Right forelimb (tissue), 1 donor: ENCODE data around the gene EXOC7.

ENCODE experiments used
- DNase-seq: peaks from one replicate; pipeline ENCODE4 v3.0.0-alpha.2; 2018

EXOC7 gene

GRCh38 chr17:76119409-76120371 is 16.1 kb upstream of the EXOC7 start:
- DNase-seq, result no peak

GRCh38 chr17:76115138-76115754 is 11.7 kb upstream of the EXOC7 start:
- no peak for DNase-seq

- no peak for DNase-seq
Observed at GRCh38 chr17:76111956-76112355, 8.4 kb upstream of the EXOC7 start.

GRCh38 chr17:76107509-76107908 is 3.9 kb upstream of the EXOC7 start:
- DNase-seq, result no peak

DNA sequence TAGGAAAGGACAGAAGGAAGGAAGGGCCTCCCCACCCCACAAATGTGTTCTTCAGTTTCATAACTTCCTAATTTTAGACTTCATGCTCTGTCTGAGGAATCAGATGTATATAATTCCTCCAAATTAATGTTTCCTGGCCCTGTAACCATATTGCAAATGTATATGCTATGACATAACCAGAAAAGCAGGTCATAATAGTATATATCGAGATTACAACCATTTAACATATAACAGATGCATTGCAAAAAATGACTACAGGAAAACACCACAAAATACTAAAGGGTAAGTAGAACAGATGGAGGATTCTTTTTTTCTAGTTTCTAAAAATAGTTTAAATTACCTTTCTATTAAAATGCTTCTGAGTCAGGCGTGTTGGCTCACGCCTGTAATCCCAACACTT is 3.1 kb upstream of the EXOC7 start:
- no peak for DNase-seq

DNA sequence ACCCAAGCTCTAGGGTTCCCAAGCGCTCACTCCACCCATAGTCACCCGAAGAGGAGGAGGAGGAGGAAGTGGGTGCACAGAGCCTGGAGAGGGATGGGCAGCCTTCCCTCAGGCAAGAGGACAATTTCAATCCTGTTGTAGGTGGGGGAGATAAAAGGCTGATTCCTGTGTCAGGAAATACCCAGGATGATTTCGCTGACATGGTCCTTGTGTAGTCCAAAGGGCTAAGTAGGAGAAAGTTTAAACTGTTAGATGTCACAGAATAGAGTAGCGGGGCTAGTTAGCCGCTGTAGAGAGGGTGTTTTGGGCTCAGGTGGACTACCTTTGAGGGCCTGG is 1.3 kb upstream of the EXOC7 start:
- DNase-seq, result no peak

- no peak for DNase-seq
Observed at GRCh38 chr17:76104140-76104895, 731 bp upstream of the EXOC7 start.

GRCh38 chr17:76102944-76103273 is 678 bp downstream of the EXOC7 start:
- DNase-seq, result no peak

DNA sequence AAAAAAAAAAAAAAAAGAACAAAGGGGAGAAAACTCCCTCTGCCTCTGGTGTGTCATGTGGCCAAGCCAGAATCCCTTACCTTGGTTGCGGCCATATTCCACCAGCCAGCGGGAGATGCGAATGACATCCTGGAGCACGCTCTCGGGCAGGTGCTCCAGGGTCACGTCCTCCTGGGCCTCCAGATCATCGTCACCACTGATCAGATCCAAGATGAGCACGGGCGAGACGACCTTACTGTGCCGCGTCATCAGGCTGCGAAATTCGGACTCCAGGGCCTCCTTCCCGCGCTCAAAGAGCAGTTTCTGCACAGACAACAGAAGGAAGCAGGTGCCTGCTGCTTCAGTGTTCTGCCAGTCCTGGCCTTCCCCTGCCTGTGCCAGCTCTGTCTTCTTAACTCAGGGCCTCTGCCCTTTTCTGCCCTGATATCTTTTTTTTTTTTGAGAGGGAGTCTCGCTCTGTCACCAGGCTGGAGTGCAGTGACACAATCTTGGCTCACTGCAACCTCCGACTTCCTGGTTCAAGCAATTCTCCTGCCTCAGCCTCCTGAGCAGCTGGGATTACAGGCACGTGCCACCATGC is 5.8 kb downstream of the EXOC7 start:
- no peak for DNase-seq

DNA sequence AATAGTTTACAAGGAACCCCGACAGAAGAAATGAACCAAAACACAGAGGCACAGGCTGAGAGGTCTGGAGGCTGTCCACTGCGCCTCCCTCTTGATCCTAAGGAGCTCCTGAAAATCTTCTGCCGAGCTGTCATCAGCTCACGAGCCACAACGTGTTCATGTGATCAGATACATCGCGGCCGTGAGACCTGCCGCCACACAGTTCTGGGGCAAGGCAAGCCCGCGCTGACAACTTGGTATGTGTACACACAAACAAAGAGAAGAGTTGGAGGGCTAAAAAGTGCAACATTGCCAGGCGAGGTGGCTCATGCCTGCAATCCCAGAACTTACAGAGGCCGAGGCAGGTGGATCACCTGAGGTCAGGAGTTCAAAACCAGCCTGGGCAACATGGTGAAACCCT is 7.6 kb downstream of the EXOC7 start:
- no peak for DNase-seq

GRCh38 chr17:76094046-76094445 is 9.5 kb downstream of the EXOC7 start:
- no peak for DNase-seq

GRCh38 chr17:76092526-76093413 is 10.8 kb downstream of the EXOC7 start:
- DNase-seq, result no peak

DNA sequence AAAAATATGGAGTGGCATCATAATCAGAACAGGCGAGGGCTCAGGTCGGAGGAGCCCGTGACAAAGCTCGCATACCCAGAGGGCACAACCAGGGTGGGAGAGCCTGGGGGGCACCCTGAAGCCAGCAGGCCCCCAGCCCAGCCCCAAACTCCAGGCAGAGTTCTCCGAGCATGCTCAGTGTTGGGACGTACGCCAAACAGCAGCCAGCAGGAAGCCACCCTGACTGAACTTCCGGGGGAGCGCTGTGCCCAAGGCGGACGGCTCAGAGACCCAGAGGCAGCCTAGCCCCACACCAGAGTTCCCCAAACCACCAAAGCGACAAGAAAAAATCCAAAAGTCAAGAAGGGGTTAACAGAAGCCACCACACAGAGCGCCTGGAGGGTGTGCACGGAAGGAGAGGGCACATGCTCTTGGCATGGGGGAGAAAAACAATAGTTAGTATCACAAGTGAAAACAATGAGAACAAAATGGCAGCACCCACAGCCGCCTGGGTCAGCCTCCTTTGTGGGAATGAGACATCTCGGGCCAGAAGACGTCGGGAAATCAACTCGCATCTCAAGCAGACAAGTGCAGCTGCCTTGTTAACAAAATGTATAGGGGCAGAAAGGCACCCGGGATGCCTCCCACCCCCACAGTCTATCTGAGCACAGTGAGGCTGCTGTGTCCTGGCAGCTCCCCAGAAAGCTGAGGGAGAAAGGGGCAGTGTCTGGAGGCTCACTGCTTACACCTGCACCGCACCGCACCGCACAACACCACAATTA is 11.9 kb downstream of the EXOC7 start:
- no peak for DNase-seq

GRCh38 chr17:76090517-76091129 is 13.0 kb downstream of the EXOC7 start:
- no peak for DNase-seq

DNA sequence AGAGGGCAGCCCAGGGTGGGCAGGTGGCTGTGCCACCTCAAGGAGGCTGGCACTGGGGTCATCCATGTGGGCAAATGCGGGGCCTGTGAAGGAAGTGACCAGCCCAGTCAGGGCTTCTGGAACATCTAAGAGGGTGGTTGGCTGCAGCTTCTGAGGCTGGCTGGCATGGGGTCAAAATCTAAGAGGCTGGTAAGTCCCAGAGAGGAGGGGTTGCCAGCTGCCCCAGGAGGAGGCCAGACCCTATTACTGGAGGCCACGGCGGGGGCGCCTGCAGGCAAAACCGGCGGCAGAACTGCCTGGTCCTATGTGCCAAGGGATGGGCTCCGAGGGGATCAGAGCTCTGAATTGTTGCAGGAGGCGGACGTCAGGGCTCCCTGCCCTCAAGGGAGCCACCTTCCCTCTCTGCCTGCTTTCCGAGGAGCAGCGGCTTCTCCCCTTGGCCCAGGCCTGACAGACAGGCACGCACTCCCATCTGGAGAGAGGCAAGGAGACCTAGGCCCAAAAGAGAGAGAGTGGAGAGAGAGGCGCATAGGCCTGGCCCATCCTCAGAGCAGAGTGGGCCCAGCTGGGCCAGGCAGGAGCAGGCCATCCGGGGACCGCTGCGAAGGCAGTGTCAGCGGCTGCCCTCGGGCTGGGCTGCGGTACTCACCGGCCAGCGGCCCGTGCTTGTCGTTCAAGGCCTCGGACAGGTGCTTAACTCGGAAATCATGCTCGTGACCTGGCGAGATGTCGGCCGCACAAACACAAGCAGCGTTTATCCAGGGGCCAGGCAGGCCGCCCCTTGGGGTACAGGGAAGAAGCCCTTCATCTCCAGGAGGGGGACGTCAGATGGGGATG is 13.7 kb downstream of the EXOC7 start:
- no peak for DNase-seq

DNA sequence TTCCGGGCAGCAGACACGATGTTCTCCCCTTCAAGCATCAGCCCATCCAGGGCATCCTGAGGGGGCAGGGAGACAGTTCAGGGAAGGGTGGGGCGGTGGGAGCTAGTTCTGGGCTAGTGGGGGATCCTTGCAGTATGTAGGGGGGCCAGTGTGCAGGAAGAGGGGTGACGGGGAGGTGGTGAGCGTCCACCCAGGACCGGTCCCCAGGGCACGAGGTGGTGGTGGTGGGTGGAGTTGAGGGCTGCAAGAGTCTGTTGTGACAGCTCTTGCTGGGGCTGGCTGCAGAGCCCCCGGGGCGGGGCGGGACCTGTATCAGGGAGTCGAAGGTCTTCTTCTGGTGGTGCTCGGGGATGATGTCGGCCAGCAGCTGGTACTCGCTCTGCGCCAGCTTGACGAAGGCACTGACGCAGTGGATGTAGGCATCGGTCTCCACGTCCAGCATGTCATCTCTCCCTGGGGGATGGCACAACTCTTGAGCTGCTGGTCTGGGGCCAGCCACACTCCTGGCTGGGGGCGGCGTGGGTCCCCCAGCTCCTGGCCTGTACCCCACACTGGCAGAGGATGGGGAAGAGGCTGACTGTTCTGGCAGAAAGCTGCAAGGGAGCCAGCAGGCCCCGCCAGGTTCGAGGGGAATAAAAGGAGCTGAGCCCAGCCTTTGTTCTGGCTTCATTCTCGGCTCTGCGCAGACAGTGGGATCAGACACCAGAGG is 14.6 kb downstream of the EXOC7 start:
- DNase-seq, result no peak

DNA sequence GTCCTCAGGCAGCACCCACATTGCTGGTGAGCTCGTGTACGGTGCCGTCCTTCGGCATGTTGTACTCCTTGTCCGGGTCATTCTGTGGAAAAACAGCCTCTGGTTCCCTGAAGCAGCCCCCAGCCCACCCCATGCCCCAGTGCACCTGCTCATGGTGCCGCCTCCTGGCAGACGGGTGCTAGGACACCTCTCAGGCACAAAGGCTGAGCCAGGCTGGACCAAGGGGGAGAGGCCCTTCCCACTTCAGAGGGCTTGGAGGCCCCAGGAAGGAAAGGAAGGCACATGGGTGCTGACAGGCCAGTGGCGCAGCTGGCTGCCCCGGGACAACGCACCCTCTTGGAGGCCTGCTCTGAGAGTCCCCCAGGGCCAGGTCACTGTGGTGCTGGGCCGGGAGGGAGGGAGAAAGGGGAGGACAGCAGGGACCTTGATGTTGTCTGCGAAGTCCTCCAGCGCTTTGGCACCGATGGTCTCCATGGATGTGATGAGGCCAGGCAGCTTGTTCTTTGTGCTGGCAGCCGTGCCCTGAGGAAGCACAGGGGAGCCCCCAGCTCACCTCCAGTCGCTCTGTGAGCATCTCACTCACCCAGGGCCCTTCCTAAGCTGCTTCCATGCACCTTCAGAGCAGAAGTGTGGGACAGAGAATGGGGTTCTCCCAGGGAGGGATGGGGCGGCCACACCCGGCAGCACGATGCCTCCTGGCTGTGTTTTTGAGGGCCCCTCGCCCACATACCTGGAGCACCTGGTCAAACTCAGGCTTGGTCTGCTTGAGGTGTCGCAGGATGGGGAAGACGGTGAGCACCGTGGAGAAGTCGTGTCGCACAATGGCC is 15.3 kb downstream of the EXOC7 start:
- no peak for DNase-seq

- DNase-seq, result no peak
Observed at GRCh38 chr17:76087531-76087930, 16.1 kb downstream of the EXOC7 start.

DNA sequence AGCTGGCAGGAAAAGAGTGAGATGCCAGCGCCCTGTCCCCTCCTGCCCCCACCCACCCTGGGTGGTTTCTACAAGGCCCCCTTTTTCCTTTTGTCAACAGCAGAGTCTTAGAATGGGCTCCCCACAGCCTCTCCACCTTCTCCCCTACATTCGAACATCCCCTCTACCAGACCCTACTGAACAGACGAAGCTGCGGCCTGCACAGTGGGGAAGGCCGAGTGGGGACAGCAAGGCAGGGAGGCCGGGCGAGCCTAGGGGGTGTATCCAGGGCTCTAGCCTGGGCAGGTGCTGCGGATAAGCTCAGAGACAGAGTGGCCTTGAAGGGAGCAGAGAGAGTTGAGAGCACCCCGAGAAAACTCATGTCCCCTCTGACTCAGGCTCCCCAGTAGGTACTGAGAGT is 17.2 kb downstream of the EXOC7 start:
- DNase-seq, result no peak
